ENCODE results near the gene TIAM2.
"Not testable (repeated sequence)": the region's sequence is repeated elsewhere in the genome, so short reads cannot be mapped to it uniquely, and the experiment has no call there.

Gene TIAM2

GRCh38 chr6:155264693-155265320 lies 269.7 kb downstream of the TIAM2 start:
- no peak overlapping the region for H3K27ac ChIP-seq
- no peak for TF ChIP-seq CTCF (conservative IDR thresholded peaks at IDR 0.05)

DNA sequence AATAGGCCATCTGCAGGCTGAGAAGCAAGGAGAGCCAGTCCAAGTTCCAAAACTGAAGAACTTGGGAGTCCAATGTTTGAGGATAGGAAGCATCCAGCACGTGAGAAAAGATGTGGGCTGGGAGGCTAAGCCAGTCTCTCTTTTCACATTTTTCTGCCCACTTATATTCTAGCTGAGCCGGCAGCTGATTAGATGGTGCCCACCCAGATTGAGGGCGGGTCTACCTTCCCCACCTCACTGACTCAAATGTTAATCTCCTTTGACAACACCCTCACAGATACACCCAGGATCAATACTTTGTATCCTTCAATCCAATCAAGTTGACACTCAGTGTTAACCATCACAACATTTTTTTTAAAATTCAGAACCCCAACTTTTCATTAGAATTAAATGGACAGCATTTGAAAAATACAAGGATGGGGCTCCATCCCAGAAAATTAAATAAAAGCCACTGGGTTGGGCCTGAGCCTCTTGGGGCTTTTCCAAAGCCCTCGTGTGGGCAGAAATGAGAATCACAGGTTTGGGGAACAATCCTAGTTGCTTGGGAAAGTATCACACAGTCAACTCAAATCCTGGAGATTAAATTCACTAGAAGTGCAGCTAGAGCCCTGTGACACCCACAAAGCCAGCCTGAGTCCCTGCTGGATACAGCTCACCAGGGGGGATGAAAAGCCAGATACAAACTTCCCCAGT lies 270.9 kb downstream of the TIAM2 start:
- TF ChIP-seq CTCF (conservative IDR thresholded peaks at IDR 0.05), result no peak
- H3K27ac ChIP-seq, result no peak overlapping the region

GRCh38 chr6:155267411-155267810 lies 272.3 kb downstream of the TIAM2 start:
- TF ChIP-seq CTCF (conservative IDR thresholded peaks at IDR 0.05), result no peak
- H3K27ac ChIP-seq, result no peak overlapping the region

DNA sequence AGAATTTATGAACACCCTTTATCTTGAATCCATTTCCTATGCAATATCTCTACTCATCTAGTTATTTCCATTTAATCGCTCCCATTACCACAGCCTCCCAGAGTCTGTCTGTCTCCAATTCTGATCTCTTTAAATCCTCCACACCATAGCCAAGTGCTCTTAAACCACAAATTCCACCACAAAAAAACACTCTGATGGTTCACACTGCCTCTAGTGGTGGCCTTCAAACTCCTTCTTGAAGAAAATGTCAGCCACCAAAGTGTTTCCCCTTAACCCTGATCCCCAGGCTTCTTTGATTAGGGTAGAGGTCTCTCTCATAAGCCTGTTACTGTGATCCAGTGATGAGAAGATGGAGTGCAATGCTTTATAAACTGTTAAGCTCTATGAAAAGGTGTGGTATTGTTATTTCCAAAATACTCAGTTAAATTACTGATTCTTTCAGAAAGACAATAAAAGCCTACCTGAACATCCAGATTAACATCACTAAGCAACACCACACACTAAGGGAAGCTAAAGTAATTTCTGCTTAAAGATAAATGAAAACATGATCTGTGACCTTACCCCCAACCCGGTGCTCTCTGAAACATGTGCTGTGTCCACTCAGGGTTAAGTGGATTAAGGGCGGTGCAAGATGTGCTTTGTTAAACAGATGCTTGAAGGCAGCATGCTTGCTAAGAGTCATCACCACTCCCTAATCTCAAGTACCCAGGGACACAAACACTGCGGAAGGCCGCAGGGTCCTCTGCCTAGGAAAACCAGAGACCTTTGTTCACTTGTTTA lies 273.2 kb downstream of the TIAM2 start:
- TF ChIP-seq CTCF (conservative IDR thresholded peaks at IDR 0.05), result peak; percentile 53
- H3K27ac ChIP-seq, result not testable (repeated sequence)

DNA sequence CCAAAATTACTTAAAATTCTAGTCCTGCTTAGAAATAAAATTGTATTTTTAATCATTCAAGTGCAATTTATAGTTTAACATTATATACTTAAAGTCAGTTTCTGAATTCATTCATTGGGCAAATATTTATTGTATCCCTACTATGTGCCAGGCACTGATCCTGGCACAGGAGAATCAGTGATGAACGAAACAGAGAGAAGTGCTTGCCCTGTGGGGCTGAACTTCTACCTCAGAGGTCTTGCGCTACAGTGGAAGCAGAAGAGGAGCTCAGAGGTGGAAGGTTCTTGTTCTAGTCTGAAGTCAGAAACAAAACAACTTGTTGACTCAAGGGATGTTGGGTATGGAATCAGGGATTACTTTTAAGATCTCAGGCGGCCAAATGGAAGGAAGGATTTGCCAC lies 274.6 kb downstream of the TIAM2 start:
- H3K27ac ChIP-seq, result no peak overlapping the region
- no peak for TF ChIP-seq CTCF (conservative IDR thresholded peaks at IDR 0.05)

DNA sequence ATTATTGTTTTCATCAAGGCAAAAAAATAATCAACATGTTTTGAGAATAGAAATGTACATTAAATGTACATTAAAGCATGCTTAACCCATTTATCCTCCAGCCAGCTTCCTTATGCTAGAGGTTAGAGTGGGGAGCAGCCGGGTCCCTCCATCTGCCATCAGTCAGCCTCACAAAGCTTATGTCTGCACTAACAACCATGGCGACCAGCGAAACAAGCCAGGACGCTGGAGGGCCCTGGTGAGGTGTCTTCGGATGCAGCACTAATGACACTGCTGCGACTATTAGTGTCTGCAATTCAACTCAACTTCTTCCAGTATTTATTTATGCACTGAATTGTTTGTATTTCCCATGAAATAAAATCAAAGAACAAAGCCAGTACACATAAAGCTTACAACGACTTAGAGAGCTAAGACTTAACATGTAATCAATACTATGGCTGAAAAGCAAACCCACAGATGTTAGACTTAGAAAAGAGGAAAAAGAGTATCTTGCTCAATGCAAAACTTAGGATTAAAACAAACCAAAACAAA lies 275.5 kb downstream of the TIAM2 start:
- no peak for TF ChIP-seq CTCF (conservative IDR thresholded peaks at IDR 0.05)
- no peak overlapping the region for H3K27ac ChIP-seq

- TF ChIP-seq CTCF (conservative IDR thresholded peaks at IDR 0.05), result no peak
- no peak overlapping the region for H3K27ac ChIP-seq
Measured at GRCh38 chr6:155271145-155271544, 276.0 kb downstream of the TIAM2 start.

All from VCaP (cell line).